GM12878 (cell line): ENCODE data around the gene LYSMD2. TPM values are rescaled to one million over a fixed set of nuclear protein-coding genes. Genes with fewer than 3 reads are reported as not detected.

Experiments used
- ATAC-seq: fragments of 200-7000 bp; cut with Tn5 transposase; 3 replicates; pipeline ENCODE4 v1.9.1; 2020; ENCODE audit warnings: mild to moderate bottlenecking, moderate library complexity
- BruUV-seq: library from RNA; stranded (reverse); fragments of 400-500 nt; replicated peaks from 2 replicates; lab custom pipeline; 2021; lab: Mats Ljungman, UMichigan
- CTCF ChIA-PET: fragments of 300-600 bp; sonication (Branson Sonifier 250); formaldehyde crosslinking; extraction: SDS; loops from one replicate; lab custom pipeline; 2021; ENCODE audit warnings: inconsistent platforms; lab: Yijun Ruan, JAX
- POLR2A ChIA-PET: fragments of 350-600 bp; formaldehyde crosslinking; extraction: SDS; loops from one replicate; lab custom pipeline; 2021; ENCODE audit warnings: inconsistent platforms; lab: Charles Lee
- RAD21 ChIA-PET: fragments of 300-600 bp; sonication (Branson Sonifier 250); formaldehyde crosslinking; loops from one replicate; lab custom pipeline; 2023; ENCODE audit warnings: antibody characterized with exemption; ENCODE audit not compliant: unreplicated experiment; lab: Charles Lee
- SMC1A ChIA-PET: fragments of 300-600 bp; sonication (Branson Sonifier 250); formaldehyde crosslinking; loops from one replicate; lab custom pipeline; 2023; ENCODE audit not compliant: unreplicated experiment, uncharacterized antibody; lab: Charles Lee
- DNase-seq: peaks from one replicate; pipeline ENCODE4 v3.0.0-alpha.2; 2011; ENCODE audit warnings: low read depth, low spot score
- FAIRE-seq: peaks from 3 replicates; lab custom pipeline; 2011; peaks lifted over from hg19 to GRCh38; lab: Jason Lieb, UNC
- H2AFZ ChIP-seq: 2 replicates; pipeline ENCODE4 v1.6.0; 2011; ENCODE audit warnings: low read depth, low read length, control low read depth; ENCODE audit not compliant: control insufficient read depth
- H3K27ac ChIP-seq: 2 replicates; pipeline ENCODE4 v1.5.1; 2011; ENCODE audit warnings: control low read depth; ENCODE audit not compliant: control insufficient read depth, insufficient read depth
- H3K27me3 ChIP-seq, 2 experiments: replicated peaks in 1 of 2; 2 replicates each; pipeline versions ENCODE4 v1.6.0 to v1.6.1; 2011; ENCODE audit warnings: low read length in 1 of 2; ENCODE audit not compliant: control insufficient read depth in 2 of 2, insufficient read depth in 2 of 2
- H3K36me3 ChIP-seq, 2 experiments: 2 replicates each; pipeline ENCODE4 v1.5.1; 2011; ENCODE audit warnings: low read length in 1 of 2; ENCODE audit not compliant: control insufficient read depth in 2 of 2, insufficient read depth in 2 of 2
- H3K4me1 ChIP-seq: 2 replicates; pipeline ENCODE4 v1.6.1; 2011; ENCODE audit warnings: mild to moderate bottlenecking, low read length, moderate library complexity, mixed read lengths; ENCODE audit not compliant: control insufficient read depth, insufficient read depth
- H3K4me2 ChIP-seq: 2 replicates; pipeline ENCODE4 v1.6.0; 2011; ENCODE audit warnings: control low read depth; ENCODE audit not compliant: control insufficient read depth, insufficient read depth
- H3K4me3 ChIP-seq: fragments of 200-600 bp; sonication (generic); 2 replicates; pipeline ENCODE4 v1.5.1; 2016
- H3K79me2 ChIP-seq: 2 replicates; pipeline ENCODE4 v1.6.0; 2011; ENCODE audit warnings: low read length; ENCODE audit not compliant: control insufficient read depth, insufficient read depth
- H3K9ac ChIP-seq: 2 replicates; pipeline ENCODE4 v1.8.0; 2011; ENCODE audit warnings: low read length, control low read depth, mixed read lengths; ENCODE audit not compliant: control insufficient read depth, insufficient read depth
- H3K9me3 ChIP-seq: replicated peaks from 3 replicates; pipeline ENCODE4 v1.5.1; 2011; ENCODE audit warnings: mild to moderate bottlenecking, low read length; ENCODE audit not compliant: control insufficient read depth, insufficient read depth
- H4K20me1 ChIP-seq: 2 replicates; pipeline ENCODE4 v1.6.0; 2011; ENCODE audit not compliant: control insufficient read depth, insufficient read depth
- ATF2 ChIP-seq: IDR thresholded peaks from 2 replicates; pipeline ENCODE4 v1.6.1; 2012; ENCODE audit warnings: low read length, inconsistent platforms
- ATF7 ChIP-seq: fragments of 450-650 bp; IDR thresholded peaks from 2 replicates; pipeline ENCODE4 v1.6.1; 2016; ENCODE audit warnings: low read depth, mild to moderate bottlenecking
- BRCA1 ChIP-seq: IDR thresholded peaks from 2 replicates; pipeline ENCODE4 v1.6.1; 2011; ENCODE audit warnings: low read depth, low read length, improper control_type of control experiment
- FOS ChIP-seq: IDR thresholded peaks from 3 replicates; pipeline ENCODE4 v1.6.1; 2011; ENCODE audit warnings: borderline replicate concordance; ENCODE audit not compliant: insufficient read length; ENCODE audit errors: extremely low read depth
- HDAC6 ChIP-seq: fragments of 200-600 bp; sonication (generic); IDR thresholded peaks from one replicate; pipeline ENCODE4 v1.8.0; 2017; ENCODE audit warnings: antibody characterized with exemption; ENCODE audit not compliant: unreplicated experiment
- LARP7 ChIP-seq: fragments of 450-650 bp; IDR thresholded peaks from 2 replicates; pipeline ENCODE4 v1.6.1; 2017; ENCODE audit warnings: mild to moderate bottlenecking
- MEF2B ChIP-seq: fragments of 450-650 bp; IDR thresholded peaks from 2 replicates; pipeline ENCODE4 v1.6.1; 2018; ENCODE audit warnings: mild to moderate bottlenecking, moderate library complexity; ENCODE audit not compliant: partially characterized antibody, poor library complexity, severe bottlenecking
- RB1 ChIP-seq: fragments of 450-650 bp; formaldehyde crosslinking; IDR thresholded peaks from 2 replicates; pipeline ENCODE4 v1.6.1; 2017; ENCODE audit warnings: mild to moderate bottlenecking, borderline replicate concordance
- SRF ChIP-seq, 2 experiments: IDR thresholded peaks; 2 replicates each; pipeline ENCODE4 v1.6.1; 2011; ENCODE audit warnings: low read depth in 2 of 2, low read length in 2 of 2, mild to moderate bottlenecking in 1 of 2, moderate library complexity in 1 of 2
- SUPT20H ChIP-seq: IDR thresholded peaks from 2 replicates; pipeline ENCODE4 v1.6.1; 2011; ENCODE audit warnings: low read depth, mild to moderate bottlenecking, low read length, moderate library complexity, borderline replicate concordance; ENCODE audit not compliant: control insufficient read depth
- TCF12 ChIP-seq: IDR thresholded peaks from 2 replicates; pipeline ENCODE4 v1.6.1; 2011; ENCODE audit warnings: low read depth, mild to moderate bottlenecking, low read length
- YY1 ChIP-seq: IDR thresholded peaks from 2 replicates; pipeline ENCODE4 v1.6.1; 2011; ENCODE audit warnings: low read depth, mild to moderate bottlenecking, low read length
- ZNF384 ChIP-seq: IDR thresholded peaks from 2 replicates; pipeline ENCODE4 v1.6.1; 2012; ENCODE audit warnings: low read depth, mild to moderate bottlenecking, low read length, improper control_type of control experiment, borderline replicate concordance
- WGBS: methylation state at CpG from one replicate; pipeline ENCODE4 v1.1.6; 2016; ENCODE audit warnings: low lambda C conversion rate; ENCODE audit not compliant: insufficient replicate concordance, insufficient coverage; ENCODE audit errors: missing lambda C conversion rate; 5-methylcytosine and 5-hydroxymethylcytosine counted together
- in situ Hi-C: fragments of 300-500 bp; cut with MboI; formaldehyde crosslinking; loops from 9 replicates; pipeline ENCODE4 v1.14.3; 2018; ENCODE audit warnings: mixed read lengths
- intact Hi-C: fragments of 100-400 bp; cut with micrococcal nuclease; formaldehyde crosslinking; loops from one replicate; pipeline ENCODE4 v1.14.2; 2022; ENCODE audit not compliant: unreplicated experiment
- polyA plus RNA-seq, 11 experiments: library from polyadenylated mRNA; depleted of rRNA in 4 of 11; unstranded in 6 of 11; stranded (reverse) in 5 of 11; fragments of >200 nt; fragmentation: Nextera tagmentation in 4 of 11; fragmentation: Illumina TruSeq in 1 of 11; extraction: Ambion mirVana in 4 of 11; extraction: Trizol in 1 of 11; gene quantifications; 1 replicate in 1 of 11; 2 replicates in 10 of 11; pipeline versions ENCODE4 v1.2.1 to v1.2.3, GENCODE V29; 2011 to 2016; ENCODE audit warnings: inconsistent platforms in 2 of 11, missing spikeins in 2 of 11, low read depth in 1 of 11
- total RNA-seq, 4 experiments: library from RNA; depleted of rRNA in 3 of 4; stranded (reverse); fragments of >200 nt in 3 of 4; fragmentation: Illumina TruSeq in 1 of 4; extraction: Trizol in 1 of 4; gene quantifications; 2 replicates each; pipeline versions ENCODE4 v1.2.1 to v1.2.3, GENCODE V29; 2013 to 2021

Gene LYSMD2
- total and polyA plus RNA-seq, 10 of the 15 experiments (the other 5 are each of a cell fraction or from before 2014, with no cell fraction given): 30.5 to 61.3 (median 45.4) TPM

GRCh38 chr15:51687565-51687964 is 49.9 kb downstream of the LYSMD2 start:
- SMC1A ChIA-PET: interaction anchor here (4.5 kb wide), 1 partner anchor 89 kb away, joined by 18 read pairs; no protein-coding TSS in a partner anchor

More at GRCh38 chr15:51687565-51687964, 49.9 kb downstream of the LYSMD2 start:
- Histone ChIP-seq H2AFZ (no peak overlapping the region), H3K4me2 (no peak overlapping the region), H3K79me2 (no peaks in the 10 kb centered on the region), H3K36me3 (no peaks in the 10 kb centered on the region), H3K9ac (no peak overlapping the region), H3K27ac (no peak overlapping the region), H3K4me1 (no peaks in the 10 kb centered on the region), H3K4me3 (no peak overlapping the region), H3K27me3 (peaks cover 0 to 4% of the 10 kb centered on the region in 2 experiments; a peak in 1 of 4 replicates), H4K20me1 (no peaks in the 10 kb centered on the region), H3K9me3 (no peaks in the 10 kb centered on the region)
- intact Hi-C loops: no loop called here
- BruUV-seq: no TSS peak
- no peak for ATAC-seq
- WGBS: 25% methylated on average over 1 of the region's 1 CpG
- no peak for DNase-seq
- in situ Hi-C loops: no loop called here
- CTCF ChIA-PET: interaction anchor here (0.5 to 3.7 kb wide), 3 partner anchors 38 to 842 kb away, joined by 3 to 13 read pairs (median 13); no protein-coding TSS in a partner anchor
- RAD21 ChIA-PET: no interaction called here
- FAIRE-seq: no peak
- TF ChIP-seq MEF2B (no peak), TCF12 (no peak), RB1 (no peak), BRCA1 (no peak), HDAC6 (no peak), LARP7 (no peak), ATF7 (no peak), SUPT20H (no peak), ATF2 (no peak), SRF (IDR thresholded peaks at IDR 0.05; ENCODE audit: low read depth in 2 of 2, low read length in 2 of 2) (no peak), FOS (no peak), ZNF384 (no peak), YY1 (no peak)
- POLR2A ChIA-PET: no interaction called here
